ENCODE results near the gene GLS2.
A peak's percentile ranks its signal among the peaks of the same experiment; 100 is the strongest.
"Not testable (repeated sequence)": the region's sequence is repeated elsewhere in the genome, so short reads cannot be mapped to it uniquely, and the experiment has no call there.

Gene GLS2

GRCh38 chr12:56448860-56449621, 38.9 kb downstream of the GLS2 start, which contains the start of gene TIMELESS:
TSS of gene TIMELESS (minus strand) at chr12:56449426. CDS start at chr12:56434170, 15,256 bp downstream.
- peak; percentile 58 to 79 (median 68) for DNase-seq (ENCODE audit: low read depth in 4 of 4, low spot score in 1 of 4)

GRCh38 chr12:56443208-56443607, 44.8 kb downstream of the GLS2 start:
- DNase-seq (ENCODE audit: low read depth in 4 of 4, low spot score in 1 of 4) = not testable (repeated sequence)

GRCh38 chr12:56437430-56438176, 50.4 kb downstream of the GLS2 start:
- no peak for DNase-seq (ENCODE audit: low read depth in 4 of 4, low spot score in 1 of 4)

- DNase-seq (ENCODE audit: low read depth in 4 of 4, low spot score in 1 of 4) = no peak
Measured at GRCh38 chr12:56434828-56435227, 53.1 kb downstream of the GLS2 start.

GRCh38 chr12:56431850-56432249, 56.1 kb downstream of the GLS2 start:
- no peak for DNase-seq (ENCODE audit: low read depth in 4 of 4, low spot score in 1 of 4)

- DNase-seq (ENCODE audit: low read depth in 4 of 4, low spot score in 1 of 4) = no peak
Measured at GRCh38 chr12:56431288-56431687, 56.7 kb downstream of the GLS2 start.

- DNase-seq (ENCODE audit: low read depth in 4 of 4, low spot score in 1 of 4) = no peak
Measured at GRCh38 chr12:56425940-56426438, 62.0 kb downstream of the GLS2 start.

- DNase-seq (ENCODE audit: low read depth in 4 of 4, low spot score in 1 of 4) = no peak
Measured at GRCh38 chr12:56425193-56425592, 62.8 kb downstream of the GLS2 start.

Data from stimulated activated CD4-positive, alpha-beta T cell treated with anti-CD3 and anti-CD28 coated beads, Interleukin-1b, Interleukin-23, amount 100 ng/mL, for 24 hours (primary cell).